ENCODE results near the gene OCRL. TPM values are rescaled to one million over a fixed set of nuclear protein-coding genes. Genes with fewer than 3 reads are reported as not detected.

Gene OCRL
- polyA plus RNA-seq (2012; ENCODE audit: low read depth, missing spikeins): 2.3 TPM

DNA sequence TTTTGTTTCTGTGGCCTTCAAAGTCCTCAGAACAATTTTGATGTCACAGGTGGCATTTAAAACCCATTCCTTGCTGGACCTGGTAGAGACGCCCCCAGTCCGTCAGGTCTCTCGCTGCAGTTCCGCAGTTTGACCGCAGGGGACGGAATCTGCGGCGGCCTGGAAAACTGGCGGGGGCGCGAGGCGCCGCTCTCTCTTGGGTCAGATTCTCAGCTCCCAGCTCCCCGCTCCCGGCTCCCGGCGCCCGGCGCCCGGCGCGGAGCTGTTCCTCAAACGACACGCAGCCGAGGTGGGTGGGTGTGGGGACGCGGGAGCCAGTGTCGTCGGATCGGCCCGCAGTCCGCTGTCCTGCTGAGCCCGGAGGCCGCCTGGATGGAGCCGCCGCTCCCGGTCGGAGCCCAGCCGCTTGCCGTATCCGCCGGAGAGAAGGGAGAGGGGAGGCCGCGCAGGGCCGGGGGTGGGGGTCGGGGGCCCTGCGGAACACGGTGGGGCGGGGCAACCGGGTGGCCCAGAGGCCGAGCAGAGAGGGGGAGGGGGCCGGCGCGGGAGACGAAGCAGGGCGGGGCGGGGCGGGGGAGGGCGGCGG, at the start of gene OCRL:
Gene OCRL, plus strand, starts transcription at position 192 of the 586 bp plus-strand sequence. Its CDS starts 181 bp downstream, at position 373.
- peak; percentile 71 for FAIRE-seq
- peak; percentile 46 for DNase-seq (ENCODE audit: insufficient read length, low spot score)

DNA sequence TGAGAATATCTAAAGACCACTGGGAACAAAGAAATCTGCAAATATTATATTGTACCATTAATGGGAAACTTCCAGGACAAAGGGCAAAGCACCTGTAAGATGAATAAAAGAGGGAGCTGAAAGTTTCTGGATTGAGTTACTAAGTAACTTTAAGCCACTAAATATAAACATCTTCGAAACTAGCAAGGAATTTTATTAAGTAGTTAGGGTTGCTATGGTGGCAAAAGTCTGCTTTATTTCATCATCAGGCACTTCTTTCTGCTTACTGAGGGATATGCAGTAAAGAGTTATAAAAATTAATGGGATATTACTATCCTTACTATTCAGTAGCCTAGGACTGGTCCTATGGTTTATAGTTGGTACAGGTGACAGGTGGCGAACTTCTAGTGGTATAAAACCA, 49.7 kb upstream of the OCRL start:
- DNase-seq (ENCODE audit: insufficient read length, low spot score) (no peak), FAIRE-seq (no peak)
- TF ChIP-seq POLR2AphosphoS5 (IDR thresholded peaks at IDR 0.05; ENCODE audit: low read depth, low read length) (no peak), POLR2A (IDR thresholded peaks at IDR 0.05; ENCODE audit: low read depth, low read length) (no peak), PAX5 (IDR thresholded peaks at IDR 0.05; ENCODE audit: insufficient read depth, low read length, severe bottlenecking) (no peak), POU2F2 (IDR thresholded peaks at IDR 0.05; ENCODE audit: low read depth, low read length) (no peak), SPI1 (IDR thresholded peaks at IDR 0.05; ENCODE audit: low read depth, low read length) (no peak), TAF1 (IDR thresholded peaks at IDR 0.05; ENCODE audit: low read depth, low read length) (no peak)

More for the DNA sequence above, at the start of gene OCRL:
- no peak for TF ChIP-seq TAF1 (IDR thresholded peaks at IDR 0.05; ENCODE audit: low read depth, low read length)
- TF ChIP-seq PAX5 (IDR thresholded peaks at IDR 0.05; ENCODE audit: insufficient read depth, low read length, severe bottlenecking): no peak
- TF ChIP-seq POLR2AphosphoS5 (IDR thresholded peaks at IDR 0.05; ENCODE audit: low read depth, low read length): no peak
- TF ChIP-seq POLR2A (IDR thresholded peaks at IDR 0.05; ENCODE audit: low read depth, low read length): no peak
- TF ChIP-seq SPI1 (IDR thresholded peaks at IDR 0.05; ENCODE audit: low read depth, low read length): no peak; the same call in 1 of the 2 replicates
- TF ChIP-seq POU2F2 (IDR thresholded peaks at IDR 0.05; ENCODE audit: low read depth, low read length): no peak

DNA sequence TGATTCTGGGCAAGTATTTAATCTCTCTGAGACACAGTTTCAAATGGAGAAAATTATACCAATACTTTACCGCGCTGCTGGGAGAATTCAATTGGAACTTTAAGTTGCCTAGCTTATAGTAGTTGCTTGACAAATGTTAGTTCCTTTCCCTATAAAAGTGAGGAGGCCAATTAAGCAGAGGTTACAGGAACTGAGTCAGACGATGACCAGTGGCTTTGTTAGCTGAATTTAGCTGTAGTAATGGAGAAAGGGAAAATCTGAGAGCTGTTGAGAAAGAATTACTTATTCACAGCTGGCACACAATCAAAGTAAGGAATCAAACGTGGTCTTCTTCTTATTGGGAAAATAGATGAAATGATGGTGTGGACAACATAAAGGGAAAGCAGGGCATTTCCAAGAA, 46.4 kb upstream of the OCRL start:
- FAIRE-seq (no peak), DNase-seq (ENCODE audit: insufficient read length, low spot score) (no peak)
- TF ChIP-seq POLR2AphosphoS5 (IDR thresholded peaks at IDR 0.05; ENCODE audit: low read depth, low read length) (no peak), POLR2A (IDR thresholded peaks at IDR 0.05; ENCODE audit: low read depth, low read length) (no peak), SPI1 (IDR thresholded peaks at IDR 0.05; ENCODE audit: low read depth, low read length) (no peak), POU2F2 (IDR thresholded peaks at IDR 0.05; ENCODE audit: low read depth, low read length) (no peak), TAF1 (IDR thresholded peaks at IDR 0.05; ENCODE audit: low read depth, low read length) (no peak), PAX5 (IDR thresholded peaks at IDR 0.05; ENCODE audit: insufficient read depth, low read length, severe bottlenecking) (no peak)

DNA sequence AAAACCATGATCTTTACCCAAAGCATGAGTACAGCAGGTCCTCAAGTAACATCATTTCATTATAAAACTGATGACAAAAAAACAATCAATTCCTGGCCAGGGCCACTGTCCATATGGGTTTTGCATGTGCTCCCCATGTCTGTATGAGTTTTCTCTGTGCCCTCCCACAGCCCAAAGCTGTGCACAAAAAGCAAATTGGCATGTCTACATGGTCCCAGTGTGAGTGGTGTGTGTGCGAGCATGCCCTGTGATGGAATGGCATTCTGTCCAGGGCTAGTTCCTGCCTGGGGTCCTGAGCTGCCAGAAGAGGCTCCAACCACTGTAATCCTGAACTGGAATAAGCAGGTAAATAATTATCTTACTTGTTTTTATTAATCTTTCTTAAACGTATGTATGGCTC, 45.2 kb upstream of the OCRL start:
- FAIRE-seq (no peak), DNase-seq (ENCODE audit: insufficient read length, low spot score) (no peak)
- no peak for TF ChIP-seq TAF1 (IDR thresholded peaks at IDR 0.05; ENCODE audit: low read depth, low read length)
- TF ChIP-seq POLR2AphosphoS5 (IDR thresholded peaks at IDR 0.05; ENCODE audit: low read depth, low read length): no peak
- TF ChIP-seq POU2F2 (IDR thresholded peaks at IDR 0.05; ENCODE audit: low read depth, low read length): no peak
- no peak for TF ChIP-seq SPI1 (IDR thresholded peaks at IDR 0.05; ENCODE audit: low read depth, low read length)
- TF ChIP-seq PAX5 (IDR thresholded peaks at IDR 0.05; ENCODE audit: insufficient read depth, low read length, severe bottlenecking): no peak
- no peak for TF ChIP-seq POLR2A (IDR thresholded peaks at IDR 0.05; ENCODE audit: low read depth, low read length)

DNA sequence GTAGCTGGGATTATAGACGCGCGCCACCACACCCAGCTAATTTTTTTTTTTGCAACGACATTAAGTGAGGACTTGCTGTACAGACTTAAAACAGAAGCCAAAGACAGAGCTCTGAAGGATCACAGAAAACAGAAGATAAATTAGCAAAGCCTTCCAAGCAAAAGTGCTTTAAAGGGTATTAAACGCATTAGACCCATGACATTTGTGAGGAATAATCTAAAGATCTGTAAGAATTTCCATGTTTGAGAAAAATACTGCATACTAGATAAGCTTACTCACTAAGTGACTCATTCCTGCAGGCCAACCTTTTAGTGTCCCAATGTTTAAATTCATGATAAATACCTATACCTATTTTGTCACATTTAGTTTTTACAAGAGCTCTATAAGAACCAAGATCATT, 44.2 kb upstream of the OCRL start:
- FAIRE-seq: no peak
- no peak for TF ChIP-seq PAX5 (IDR thresholded peaks at IDR 0.05; ENCODE audit: insufficient read depth, low read length, severe bottlenecking)
- no peak for TF ChIP-seq TAF1 (IDR thresholded peaks at IDR 0.05; ENCODE audit: low read depth, low read length)
- no peak for DNase-seq (ENCODE audit: insufficient read length, low spot score)

DNA sequence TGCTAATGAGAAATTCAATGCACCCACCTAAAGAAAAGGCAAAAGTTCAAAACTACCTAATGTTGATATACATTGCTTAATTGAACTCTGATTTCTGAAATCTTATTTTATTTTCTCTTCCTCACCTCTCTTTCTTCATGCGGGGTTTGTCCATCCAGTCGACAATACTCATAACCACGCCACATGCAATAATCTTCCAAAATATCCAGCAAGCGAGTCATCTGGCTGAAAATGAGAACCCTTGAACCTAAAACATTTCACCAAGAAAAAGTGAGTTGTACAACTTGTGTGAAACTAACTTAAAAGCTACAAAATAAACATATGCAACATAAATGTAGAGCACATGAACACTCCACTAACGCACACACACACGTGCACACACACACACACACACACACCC, 43.4 kb upstream of the OCRL start:
- FAIRE-seq (no peak), DNase-seq (ENCODE audit: insufficient read length, low spot score) (no peak)
- TF ChIP-seq POLR2A (IDR thresholded peaks at IDR 0.05; ENCODE audit: low read depth, low read length) (no peak), PAX5 (IDR thresholded peaks at IDR 0.05; ENCODE audit: insufficient read depth, low read length, severe bottlenecking) (no peak), SPI1 (IDR thresholded peaks at IDR 0.05; ENCODE audit: low read depth, low read length) (no peak), TAF1 (IDR thresholded peaks at IDR 0.05; ENCODE audit: low read depth, low read length) (no peak), POU2F2 (IDR thresholded peaks at IDR 0.05; ENCODE audit: low read depth, low read length) (no peak), POLR2AphosphoS5 (IDR thresholded peaks at IDR 0.05; ENCODE audit: low read depth, low read length) (no peak)

DNA sequence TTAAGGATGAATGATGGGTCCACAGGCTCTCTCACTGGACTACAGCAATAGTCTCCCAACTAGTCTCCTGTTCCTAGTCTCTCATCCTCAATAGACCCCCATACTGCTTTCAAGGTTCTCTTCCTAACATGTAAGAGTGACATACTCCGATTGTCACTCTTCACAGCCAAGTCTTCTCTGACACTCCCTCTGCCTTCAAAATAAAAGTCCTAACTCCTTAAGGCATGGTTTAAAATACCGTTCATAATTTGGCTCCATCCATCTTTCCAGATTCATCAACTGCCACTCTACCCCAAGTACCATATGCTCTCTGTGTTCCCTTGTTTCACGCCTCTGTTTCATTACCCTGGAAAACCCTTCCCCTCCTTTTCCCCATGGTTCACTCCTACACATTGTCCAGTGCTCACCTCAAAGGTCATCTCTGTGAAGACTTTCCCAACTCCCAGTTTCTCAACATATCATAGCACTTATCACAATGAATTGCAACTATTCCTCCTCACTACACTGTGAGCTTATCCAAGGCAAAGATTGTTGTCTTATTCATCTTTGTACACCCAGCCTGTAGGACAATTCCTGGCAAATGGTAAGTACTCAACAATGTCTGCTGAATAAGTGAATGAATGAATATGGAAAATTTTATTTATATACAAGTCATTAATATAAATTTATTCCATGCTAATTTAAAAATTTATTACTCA, 42.8 kb upstream of the OCRL start:
- FAIRE-seq: no peak
- TF ChIP-seq PAX5 (IDR thresholded peaks at IDR 0.05; ENCODE audit: insufficient read depth, low read length, severe bottlenecking): no peak
- no peak for TF ChIP-seq TAF1 (IDR thresholded peaks at IDR 0.05; ENCODE audit: low read depth, low read length)
- no peak for TF ChIP-seq POLR2A (IDR thresholded peaks at IDR 0.05; ENCODE audit: low read depth, low read length)
- TF ChIP-seq SPI1 (IDR thresholded peaks at IDR 0.05; ENCODE audit: low read depth, low read length): no peak
- no peak for TF ChIP-seq POU2F2 (IDR thresholded peaks at IDR 0.05; ENCODE audit: low read depth, low read length)
- TF ChIP-seq POLR2AphosphoS5 (IDR thresholded peaks at IDR 0.05; ENCODE audit: low read depth, low read length): no peak
- DNase-seq (ENCODE audit: insufficient read length, low spot score): no peak

DNA sequence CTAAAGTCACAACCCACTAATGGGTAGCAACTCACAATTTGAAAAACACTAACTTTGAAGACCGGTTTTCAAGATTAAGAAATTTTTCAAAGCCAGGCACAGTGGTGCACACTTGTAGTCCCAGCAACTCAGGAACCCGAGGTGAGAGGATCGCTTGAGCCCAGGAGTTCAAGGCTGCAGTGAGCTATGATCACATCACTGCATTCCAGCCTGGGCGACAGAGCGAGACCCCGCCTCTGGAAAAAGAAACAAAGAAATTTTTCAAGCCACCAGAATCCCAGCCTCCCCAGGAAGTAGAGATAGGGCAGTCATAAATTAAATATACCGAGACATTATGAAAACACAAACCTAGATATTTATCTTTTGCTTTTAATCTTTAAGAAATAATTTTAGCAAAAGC, 29.7 kb upstream of the OCRL start:
- FAIRE-seq: no peak
- DNase-seq (ENCODE audit: insufficient read length, low spot score): no peak
- TF ChIP-seq POLR2AphosphoS5 (IDR thresholded peaks at IDR 0.05; ENCODE audit: low read depth, low read length) (no peak), PAX5 (IDR thresholded peaks at IDR 0.05; ENCODE audit: insufficient read depth, low read length, severe bottlenecking) (no peak), TAF1 (IDR thresholded peaks at IDR 0.05; ENCODE audit: low read depth, low read length) (no peak), POLR2A (IDR thresholded peaks at IDR 0.05; ENCODE audit: low read depth, low read length) (no peak), SPI1 (IDR thresholded peaks at IDR 0.05; ENCODE audit: low read depth, low read length) (no peak), POU2F2 (IDR thresholded peaks at IDR 0.05; ENCODE audit: low read depth, low read length) (no peak)

DNA sequence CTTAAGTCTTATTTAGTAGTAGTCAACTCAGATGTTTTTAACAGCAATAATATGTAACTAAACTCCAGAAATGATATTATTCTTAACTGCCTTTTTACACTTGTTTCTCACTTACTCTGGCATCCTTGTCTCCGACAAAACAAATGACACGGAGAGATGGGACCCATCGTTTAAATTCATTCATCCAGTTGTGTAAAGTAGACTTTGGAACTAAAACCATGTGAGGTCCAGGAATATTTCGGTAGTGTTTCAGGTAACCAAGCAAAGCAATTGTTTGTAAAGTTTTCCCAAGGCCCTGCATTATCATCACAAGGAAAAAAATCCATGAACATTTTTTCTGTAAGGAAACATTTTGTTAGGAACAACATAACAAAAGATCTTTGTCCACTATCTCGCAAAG, 28.4 kb upstream of the OCRL start:
- TF ChIP-seq SPI1 (IDR thresholded peaks at IDR 0.05; ENCODE audit: low read depth, low read length) (no peak), POLR2A (IDR thresholded peaks at IDR 0.05; ENCODE audit: low read depth, low read length) (no peak), POU2F2 (IDR thresholded peaks at IDR 0.05; ENCODE audit: low read depth, low read length) (no peak), POLR2AphosphoS5 (IDR thresholded peaks at IDR 0.05; ENCODE audit: low read depth, low read length) (no peak)
- no peak for FAIRE-seq
- no peak for DNase-seq (ENCODE audit: insufficient read length, low spot score)

Data from GM12891 (cell line).